WI38 (cell line): ENCODE data around the gene CLCN3.
"Not testable (repeated sequence)": the region's sequence is repeated elsewhere in the genome, so short reads cannot be mapped to it uniquely, and the experiment has no call there.

Source experiments
- H3K4me3 ChIP-seq: 2 replicates; pipeline ENCODE4 v1.5.1; 2011; ENCODE audit warnings: low read depth, mild to moderate bottlenecking, control low read depth, low read length
- CTCF ChIP-seq: IDR thresholded peaks from 2 replicates; pipeline ENCODE4 v1.5.1; 2012; ENCODE audit warnings: low read depth, mild to moderate bottlenecking, control low read depth, low read length

The CLCN3 gene

GRCh38 chr4:169663831-169664230, 43.5 kb downstream of the CLCN3 start:
- no peak overlapping the region for H3K4me3 ChIP-seq
- TF ChIP-seq CTCF, result no peak

- no peak overlapping the region for H3K4me3 ChIP-seq
Measured at GRCh38 chr4:169664615-169665014, 44.2 kb downstream of the CLCN3 start.

GRCh38 chr4:169665046-169665737, 44.8 kb downstream of the CLCN3 start:
- TF ChIP-seq CTCF, result no peak
- H3K4me3 ChIP-seq, result no peak overlapping the region

More at GRCh38 chr4:169664615-169665014, 44.2 kb downstream of the CLCN3 start:
- no peak for TF ChIP-seq CTCF

- TF ChIP-seq CTCF, result no peak
Measured at GRCh38 chr4:169668069-169668721, 47.8 kb downstream of the CLCN3 start.

DNA sequence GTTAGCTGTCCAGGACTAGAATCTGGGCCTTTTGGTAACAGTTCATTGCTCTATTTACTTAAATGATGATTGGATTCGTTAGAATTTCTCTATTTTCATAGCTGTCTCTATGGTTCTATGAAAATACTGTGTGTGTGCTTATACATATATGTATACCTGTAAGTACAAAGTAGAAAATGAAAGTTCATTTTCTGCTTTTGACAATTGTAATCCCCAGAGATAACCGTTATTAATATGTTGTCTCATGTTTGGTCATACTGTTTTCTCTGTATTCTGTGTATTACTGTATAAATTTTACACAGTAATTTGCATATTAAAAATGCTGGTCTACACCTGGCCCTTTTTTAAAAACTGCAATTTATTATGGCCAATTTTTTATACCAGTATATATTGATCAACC, 55.4 kb downstream of the CLCN3 start:
- TF ChIP-seq CTCF, result no peak

More at GRCh38 chr4:169668069-169668721, 47.8 kb downstream of the CLCN3 start:
- no peak overlapping the region for H3K4me3 ChIP-seq

GRCh38 chr4:169677150-169677748, 56.9 kb downstream of the CLCN3 start:
- H3K4me3 ChIP-seq, result no peak overlapping the region
- no peak for TF ChIP-seq CTCF

More for the DNA sequence above, 55.4 kb downstream of the CLCN3 start:
- H3K4me3 ChIP-seq, result no peak overlapping the region

GRCh38 chr4:169678486-169678885, 58.1 kb downstream of the CLCN3 start:
- H3K4me3 ChIP-seq, result not testable (repeated sequence)

- H3K4me3 ChIP-seq, result not testable (repeated sequence)
Measured at GRCh38 chr4:169678951-169679591, 58.7 kb downstream of the CLCN3 start.
